Activated naive CD4-positive, alpha-beta T cell treated with anti-CD3 and anti-CD28 coated beads, Interleukin-2, amount 50 U/mL, for 16 hours (primary cell): ENCODE results near the gene THUMPD1.

Experiments
- DNase-seq: peaks from one replicate; pipeline ENCODE4 v3.0.0-alpha.2; 2020

THUMPD1 gene

GRCh38 chr16:20689668-20690067 lies 52.0 kb downstream of the THUMPD1 start:
- DNase-seq, result no peak

DNA sequence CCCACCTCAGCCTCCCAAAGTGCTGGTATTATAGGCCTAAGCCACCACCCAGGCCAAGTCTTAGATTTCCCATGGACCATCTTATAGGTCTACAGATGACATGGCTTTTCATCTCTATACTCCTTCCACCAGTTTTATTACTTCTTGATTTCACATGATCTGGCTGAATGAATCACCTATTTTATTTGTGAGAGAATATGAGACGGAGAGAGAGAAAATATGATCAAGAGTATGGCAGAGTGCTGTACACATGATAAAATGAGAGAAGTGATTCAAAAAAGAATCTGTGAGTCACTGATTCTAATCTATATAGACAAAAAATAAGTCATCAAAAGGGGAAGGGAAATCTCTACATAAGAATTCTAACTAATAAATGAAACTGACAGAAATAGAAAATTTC lies 57.8 kb downstream of the THUMPD1 start:
- no peak for DNase-seq
